DMS53 treated with DMSO at 0.1 percent for 48 hours (cell line): ENCODE data around the gene CTU2.

Experiments
- DNase-seq: peaks from one replicate; lab custom pipeline; 2025; ENCODE audit not compliant: unreplicated experiment; lab: John Stamatoyannopoulos, UW

Gene CTU2

GRCh38 chr16:88695753-88696152 lies 10.6 kb upstream of the CTU2 start:
- DNase-seq, result no peak

GRCh38 chr16:88696441-88696840 lies 9.9 kb upstream of the CTU2 start:
- DNase-seq, result no peak

DNA sequence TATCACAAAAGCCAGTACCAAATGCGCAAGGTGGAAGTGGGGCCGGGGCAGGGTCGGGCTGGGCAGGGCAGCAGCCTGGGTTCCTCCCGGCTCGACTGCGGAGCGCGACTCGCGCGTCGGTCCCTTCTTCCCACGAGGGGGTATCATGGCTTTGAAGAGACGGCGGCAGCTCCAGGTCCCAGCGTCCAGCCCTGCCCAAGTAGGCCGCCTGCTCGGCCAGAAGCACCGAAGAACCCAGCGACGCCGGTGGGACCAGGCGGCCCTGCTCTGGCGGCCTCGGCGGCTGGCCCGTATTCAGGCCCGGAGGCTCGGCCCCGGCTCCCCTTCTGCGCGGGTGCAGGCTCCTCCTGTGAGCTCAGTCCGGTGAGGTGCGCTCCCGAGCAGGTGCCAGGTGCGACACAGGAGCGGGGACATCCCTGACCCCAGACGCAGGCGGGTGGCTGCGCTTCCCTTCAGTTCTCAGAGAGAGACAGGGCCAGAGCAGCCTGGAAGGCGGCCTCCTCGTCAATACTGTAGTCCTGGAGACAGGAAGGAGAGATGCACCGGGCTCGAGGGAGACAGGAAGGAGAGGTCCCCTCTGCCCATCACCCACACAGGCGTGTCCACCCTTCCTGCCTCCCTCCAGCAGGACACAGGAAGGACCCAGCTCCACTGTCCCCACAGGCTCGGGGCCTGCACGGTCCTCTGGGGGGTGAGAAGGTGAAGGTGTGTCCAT lies 9.0 kb upstream of the CTU2 start:
- no peak for DNase-seq

DNA sequence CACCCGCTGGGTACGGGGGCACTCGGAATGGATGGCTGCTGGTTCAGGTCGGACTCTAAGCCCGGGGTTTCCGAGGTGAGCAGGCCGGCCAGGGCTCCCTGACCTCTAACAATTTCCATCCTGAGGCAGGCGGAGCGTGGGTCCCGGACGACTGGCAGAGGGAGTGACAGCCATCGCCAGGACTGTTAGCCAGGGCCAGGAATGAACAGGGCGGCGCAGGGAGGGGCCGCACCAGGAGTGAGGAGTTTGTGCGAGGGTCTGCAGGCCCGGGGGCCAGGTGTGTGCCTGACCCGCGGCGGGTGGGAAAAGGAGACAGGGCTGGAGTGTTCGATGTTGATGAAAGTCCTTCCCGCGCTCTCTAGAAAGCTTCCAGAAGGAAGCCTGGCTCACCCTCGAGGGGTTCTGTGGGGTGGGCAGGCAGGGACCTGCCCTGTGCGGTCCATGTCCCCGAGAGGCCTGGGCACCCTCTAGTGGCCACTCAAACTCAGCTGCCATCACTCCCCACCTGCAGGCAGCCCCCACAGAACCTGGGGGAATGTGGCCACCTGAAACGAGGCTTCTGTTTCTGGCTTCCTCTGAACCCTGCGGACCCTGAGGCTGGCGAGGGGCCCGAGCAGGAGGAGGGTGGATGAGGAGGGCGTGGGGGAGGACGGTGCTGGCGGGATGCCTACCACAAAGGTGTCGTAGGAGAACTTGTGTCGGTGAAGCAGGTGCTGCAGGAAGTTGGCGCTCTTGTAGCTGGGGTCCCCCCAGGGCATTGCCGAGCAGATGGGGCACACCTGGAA lies 8.3 kb upstream of the CTU2 start:
- no peak for DNase-seq

- no peak for DNase-seq
Observed at GRCh38 chr16:88698646-88699045, 7.7 kb upstream of the CTU2 start.

DNA sequence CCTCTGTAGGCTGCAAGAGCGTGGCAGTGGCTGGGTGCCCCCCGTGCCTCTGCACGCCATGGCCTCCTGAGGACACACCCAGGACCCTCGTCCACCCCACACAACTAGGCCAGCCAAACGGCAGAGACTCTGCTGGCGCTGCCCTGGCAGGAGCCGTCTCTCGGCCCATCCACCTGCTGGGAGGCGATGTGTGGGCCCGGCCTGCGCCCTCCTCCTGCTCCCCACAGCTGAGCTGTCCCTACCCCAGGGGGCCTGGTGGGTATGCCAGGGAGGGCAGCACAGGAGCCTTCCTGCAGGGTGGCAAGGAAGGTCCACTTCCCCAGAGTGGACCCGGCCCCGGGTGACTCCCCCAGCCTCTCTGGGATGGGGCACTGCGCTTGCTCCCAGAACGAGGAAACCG lies 7.1 kb upstream of the CTU2 start:
- DNase-seq, result no peak

- DNase-seq, result no peak
Observed at GRCh38 chr16:88700322-88700635, 6.0 kb upstream of the CTU2 start.

DNA sequence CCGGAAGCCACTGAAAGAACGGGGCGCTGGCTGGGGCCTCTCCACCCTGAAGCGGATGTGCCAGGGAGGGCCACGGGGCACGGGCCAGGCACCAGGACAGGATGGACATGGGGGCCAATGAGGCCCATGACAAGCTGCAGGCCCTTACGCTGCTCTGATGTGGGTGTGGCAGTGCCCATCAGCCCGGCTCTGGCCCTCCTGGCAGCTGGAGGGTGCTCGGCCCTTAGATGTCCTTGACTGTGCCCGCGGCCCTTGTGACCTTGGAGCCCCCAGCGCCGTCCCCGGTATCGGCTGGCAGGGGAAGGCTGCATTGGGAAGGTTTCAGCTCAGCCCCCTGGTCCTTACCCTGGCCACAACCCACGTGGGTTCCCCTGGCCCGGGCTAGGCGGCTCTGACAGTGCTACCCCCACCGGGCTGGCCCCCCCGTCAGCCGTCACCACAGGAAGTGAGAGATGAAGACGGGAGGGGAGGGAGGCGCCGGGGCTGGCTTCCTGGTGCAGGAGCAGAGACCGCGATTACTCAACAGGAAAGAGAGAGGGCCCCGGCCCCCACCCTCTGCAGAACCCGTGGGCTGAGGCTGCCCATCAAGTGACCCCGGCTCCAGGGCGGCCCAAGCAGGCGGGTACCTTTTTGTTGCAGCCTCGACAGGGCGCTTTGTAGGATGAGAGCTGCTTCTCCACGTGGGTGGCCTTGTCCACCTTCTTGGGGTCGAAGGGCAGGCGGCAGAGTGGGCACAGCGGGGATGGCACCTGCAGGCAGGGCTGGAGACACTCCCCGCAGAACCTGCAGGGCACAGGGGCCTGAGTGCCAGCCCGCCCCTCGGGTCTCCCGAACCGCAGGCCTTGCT lies 5.4 kb upstream of the CTU2 start:
- DNase-seq, result no peak

GRCh38 chr16:88701581-88702370 lies 4.5 kb upstream of the CTU2 start:
- no peak for DNase-seq

DNA sequence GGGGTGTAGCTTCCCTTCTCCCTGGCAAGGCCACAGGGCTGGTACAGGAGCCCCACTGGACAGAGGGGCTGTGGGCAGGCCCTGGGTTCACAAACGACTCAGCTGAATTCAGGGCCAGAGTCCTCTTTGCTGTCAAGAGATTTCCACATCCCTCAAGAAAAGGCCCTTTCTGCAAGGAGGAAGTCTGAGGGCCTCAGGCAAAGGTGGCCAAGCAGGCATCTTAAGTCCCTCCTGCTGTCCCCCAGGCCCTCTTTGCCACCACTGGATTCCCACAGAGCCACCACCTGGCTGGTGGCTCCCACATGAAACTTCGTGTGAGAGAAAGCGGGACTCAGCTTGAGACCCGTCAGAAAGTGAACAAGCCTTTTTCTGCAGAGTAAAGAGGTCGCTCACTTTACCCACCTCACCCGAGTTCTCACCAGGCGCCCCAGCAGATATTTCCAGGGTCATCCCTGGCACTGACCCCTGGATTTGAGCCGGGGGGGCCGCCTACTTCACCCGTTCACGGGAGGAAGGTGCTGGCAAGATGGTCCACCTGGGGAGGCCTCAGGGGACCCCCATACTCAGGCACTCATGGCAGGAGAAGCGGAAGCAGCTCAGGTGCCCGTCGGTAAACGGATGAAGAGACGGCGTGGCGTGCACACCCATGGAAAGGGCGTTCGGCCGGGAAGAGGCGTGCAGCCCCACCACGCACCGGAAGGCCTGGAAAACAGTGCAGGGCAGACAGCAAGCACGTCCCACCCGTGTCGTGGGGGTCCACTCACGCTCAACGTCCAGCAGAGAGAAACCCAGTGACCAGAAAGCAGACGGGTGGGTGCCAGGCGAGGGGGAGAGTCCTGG lies 3.7 kb upstream of the CTU2 start:
- DNase-seq, result no peak

- no peak for DNase-seq
Observed at GRCh38 chr16:88703486-88704309, 2.6 kb upstream of the CTU2 start.

GRCh38 chr16:88705076-88705684 lies 1.1 kb upstream of the CTU2 start:
- no peak for DNase-seq

GRCh38 chr16:88705801-88706228 lies 488 bp upstream of the CTU2 start:
- DNase-seq, result no peak

DNA sequence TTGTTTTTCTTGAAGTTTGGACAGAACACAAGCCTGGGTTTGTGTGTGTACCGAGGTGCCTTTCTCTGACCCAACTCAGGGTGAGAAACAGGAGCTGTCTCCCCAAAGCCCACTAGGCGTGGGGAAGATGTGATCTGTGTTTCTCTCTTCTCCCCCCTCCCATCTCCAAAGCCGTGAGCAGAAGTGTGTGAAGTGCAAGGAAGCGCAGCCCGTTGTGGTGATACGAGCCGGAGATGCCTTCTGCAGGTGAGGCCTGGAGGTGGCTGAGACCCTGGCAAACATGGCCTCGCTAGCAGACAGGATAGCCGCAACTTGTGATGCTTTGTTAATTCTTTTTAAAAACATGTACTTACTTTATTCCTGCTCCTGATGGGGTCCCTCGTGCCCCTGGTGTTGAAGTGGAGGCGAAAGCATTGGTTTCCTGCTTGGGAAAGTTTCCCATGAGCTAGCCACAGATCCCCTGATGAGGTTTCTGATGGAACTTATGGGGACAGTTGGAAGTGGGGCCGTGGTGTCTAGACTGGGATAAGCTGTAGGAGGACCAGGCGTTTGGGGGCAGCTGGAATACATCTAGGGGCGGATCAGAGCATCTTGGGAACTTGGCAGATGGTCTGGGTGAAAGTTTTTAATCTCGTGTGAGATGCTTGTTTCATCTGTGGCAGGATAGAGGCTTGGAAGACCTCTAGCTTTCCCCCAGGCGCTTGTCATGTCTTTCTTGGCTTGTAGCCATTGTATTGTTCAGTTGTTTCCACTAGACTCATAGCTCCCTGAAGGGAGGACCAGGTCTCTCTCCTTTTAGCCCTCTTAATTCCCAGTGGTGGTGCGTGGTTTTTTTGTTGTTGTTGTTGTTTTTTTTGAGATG lies 893 bp downstream of the CTU2 start:
- peak; percentile 9 for DNase-seq

- DNase-seq, result no peak
Observed at GRCh38 chr16:88710556-88710955, 4.3 kb downstream of the CTU2 start.

DNA sequence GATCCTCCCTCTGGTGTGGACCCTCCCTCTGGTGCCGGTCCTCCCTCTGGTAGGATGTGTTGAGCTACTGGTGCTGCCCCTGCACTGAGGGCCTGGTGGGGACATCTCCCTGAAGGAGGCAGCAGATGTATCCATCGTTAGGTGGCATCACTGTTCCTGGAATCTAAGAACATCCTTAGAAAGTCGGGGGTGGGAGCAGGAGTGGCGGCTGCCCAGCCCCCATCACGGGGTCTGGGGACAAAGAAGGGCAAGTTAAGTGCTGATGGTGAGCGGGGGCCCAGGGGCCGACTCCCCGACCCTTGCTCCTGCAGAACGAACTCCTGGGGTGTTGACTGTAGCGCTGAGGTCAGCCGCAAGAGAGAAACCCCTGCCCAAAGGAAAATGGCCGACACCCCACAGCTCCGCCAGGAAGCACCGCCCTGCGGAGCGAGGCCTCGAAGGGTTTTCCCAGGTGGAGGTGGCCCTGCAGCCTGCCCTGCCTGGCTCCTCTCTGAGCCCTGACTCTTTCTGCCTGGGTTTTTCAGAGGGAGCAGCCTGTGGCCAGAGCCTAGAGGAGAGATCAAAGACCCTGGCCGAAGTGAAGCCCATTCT lies 5.5 kb downstream of the CTU2 start:
- DNase-seq, result no peak

- DNase-seq, result no peak
Observed at GRCh38 chr16:88712362-88712979, 6.2 kb downstream of the CTU2 start.
